ENCODE data around the gene COPS9. TPM values are rescaled to one million over a fixed set of nuclear protein-coding genes. Genes with fewer than 3 reads are reported as not detected.

Gene COPS9
- total and polyA plus RNA-seq, 2 donors (not counting 1 experiment from before 2014, with no cell fraction given): 104 to 176 TPM

DNA sequence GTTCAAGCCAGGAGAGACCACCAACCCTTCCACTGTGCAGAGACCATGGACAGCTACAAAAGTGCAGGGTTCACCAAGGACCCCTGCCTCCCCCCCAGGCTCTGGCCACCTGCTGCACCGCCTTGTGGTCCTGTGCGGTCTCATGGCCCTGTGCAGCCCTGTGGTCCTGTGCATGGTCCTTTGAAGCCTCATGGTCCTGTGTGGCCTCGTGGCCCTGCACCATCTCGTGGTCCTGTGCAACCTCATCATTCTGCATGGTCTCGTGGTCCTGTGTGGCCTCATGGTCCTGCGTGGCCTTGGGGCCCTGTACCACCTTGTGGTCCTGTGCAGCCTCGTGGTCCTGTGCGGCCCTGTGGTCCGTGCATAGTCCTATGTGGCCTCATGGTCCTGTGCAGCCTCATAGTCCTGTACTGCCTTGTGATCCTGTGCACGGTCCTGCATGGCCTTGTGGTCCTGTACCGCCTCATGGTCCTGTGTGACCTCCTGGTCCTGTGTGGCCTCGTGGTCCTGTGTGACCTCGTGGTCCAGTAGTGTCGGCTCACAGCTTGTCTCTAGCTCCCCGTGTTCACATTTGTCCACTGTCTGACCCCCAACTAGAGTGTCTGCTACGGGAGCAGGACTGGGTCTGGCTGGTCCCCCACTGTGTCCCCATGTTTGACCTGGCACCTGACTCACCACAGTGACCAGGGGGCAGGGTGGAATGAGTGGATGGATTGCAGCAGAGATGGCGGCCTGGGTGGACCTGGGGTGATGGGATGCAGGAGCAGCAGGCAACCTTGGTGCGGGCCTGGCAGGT lies 24.4 kb upstream of the COPS9 start:
- H3K27ac ChIP-seq (ENCODE audit: insufficient read depth, low read length): no peak overlapping the region
- no peaks in the 10 kb centered on the region for H3K79me2 ChIP-seq (ENCODE audit: control insufficient read depth, insufficient read depth, low read length)
- H3K27me3 ChIP-seq (ENCODE audit: control insufficient read depth, insufficient read depth, low read length): no peaks in the 10 kb centered on the region
- H3K4me2 ChIP-seq (ENCODE audit: extremely low read depth, insufficient read depth, low read length): no peak overlapping the region
- H2AFZ ChIP-seq (ENCODE audit: low read length): no peak overlapping the region
- no peaks in the 10 kb centered on the region for H3K4me1 ChIP-seq (ENCODE audit: control insufficient read depth, extremely low read depth, insufficient read depth, low read length)
- H3K9ac ChIP-seq (ENCODE audit: insufficient read depth, low read length): no peak overlapping the region
- DNase-seq (ENCODE audit: low read depth in 2 of 2): no peak
- H3K4me3 ChIP-seq (replicated peaks in 1 of 4; ENCODE audit: control extremely low read depth in 1 of 4, insufficient read depth in 1 of 4, low read depth in 3 of 4, low read length in 4 of 4): no peak overlapping the region
- no peaks in the 10 kb centered on the region for H3K36me3 ChIP-seq (ENCODE audit: control insufficient read depth, insufficient read depth, low read length)
- TF ChIP-seq, protein P1, sequence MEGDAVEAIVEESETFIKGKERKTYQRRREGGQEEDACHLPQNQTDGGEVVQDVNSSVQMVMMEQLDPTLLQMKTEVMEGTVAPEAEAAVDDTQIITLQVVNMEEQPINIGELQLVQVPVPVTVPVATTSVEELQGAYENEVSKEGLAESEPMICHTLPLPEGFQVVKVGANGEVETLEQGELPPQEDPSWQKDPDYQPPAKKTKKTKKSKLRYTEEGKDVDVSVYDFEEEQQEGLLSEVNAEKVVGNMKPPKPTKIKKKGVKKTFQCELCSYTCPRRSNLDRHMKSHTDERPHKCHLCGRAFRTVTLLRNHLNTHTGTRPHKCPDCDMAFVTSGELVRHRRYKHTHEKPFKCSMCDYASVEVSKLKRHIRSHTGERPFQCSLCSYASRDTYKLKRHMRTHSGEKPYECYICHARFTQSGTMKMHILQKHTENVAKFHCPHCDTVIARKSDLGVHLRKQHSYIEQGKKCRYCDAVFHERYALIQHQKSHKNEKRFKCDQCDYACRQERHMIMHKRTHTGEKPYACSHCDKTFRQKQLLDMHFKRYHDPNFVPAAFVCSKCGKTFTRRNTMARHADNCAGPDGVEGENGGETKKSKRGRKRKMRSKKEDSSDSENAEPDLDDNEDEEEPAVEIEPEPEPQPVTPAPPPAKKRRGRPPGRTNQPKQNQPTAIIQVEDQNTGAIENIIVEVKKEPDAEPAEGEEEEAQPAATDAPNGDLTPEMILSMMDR (conservative IDR thresholded peaks at IDR 0.05 in 1 of 2, IDR thresholded peaks at IDR 0.05 in 1 of 2; ENCODE audit: low read depth in 1 of 2, low read length in 2 of 2): no peak
- TF ChIP-seq EZH2 (IDR thresholded peaks at IDR 0.05; ENCODE audit: low read length, missing control alignments): no peak
- no peaks in the 10 kb centered on the region for H4K20me1 ChIP-seq (ENCODE audit: control insufficient read depth, extremely low read depth, insufficient read depth, low read length)
- no peaks in the 10 kb centered on the region for H3K9me3 ChIP-seq (ENCODE audit: control insufficient read depth, insufficient read depth, low read depth, low read length)

DNA sequence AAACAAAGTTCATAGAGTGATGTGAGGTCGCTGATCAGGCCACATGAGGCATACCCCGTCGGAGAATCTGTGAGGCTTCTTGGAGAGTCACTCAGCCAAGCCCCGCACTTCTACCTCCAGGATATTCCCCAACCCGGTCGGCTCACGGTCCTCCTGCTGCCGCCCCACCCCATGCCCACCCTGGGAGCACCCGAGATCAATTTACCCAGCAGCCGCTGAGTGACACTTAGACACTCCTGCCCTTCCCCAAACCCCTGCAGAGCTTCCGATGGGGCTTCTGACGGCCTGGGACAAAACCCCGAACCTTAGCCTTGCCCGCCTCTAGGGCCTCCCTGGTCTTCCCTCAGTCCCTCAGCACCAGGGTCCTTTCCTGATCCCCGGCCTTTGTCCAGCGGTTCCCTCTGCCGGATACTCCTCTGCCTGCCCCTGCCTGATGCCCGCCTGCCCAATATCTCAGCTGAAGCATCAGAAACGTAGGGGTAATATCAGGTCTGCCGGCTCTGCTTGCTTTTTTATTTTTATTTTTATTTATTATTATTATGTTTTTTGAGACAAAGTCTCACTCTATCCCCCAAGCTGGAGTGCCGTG lies 23.2 kb upstream of the COPS9 start:
- Histone ChIP-seq H3K4me3 (replicated peaks in 1 of 4; ENCODE audit: control extremely low read depth in 1 of 4, insufficient read depth in 1 of 4, low read depth in 3 of 4, low read length in 4 of 4) (no peak overlapping the region), H3K4me2 (ENCODE audit: extremely low read depth, insufficient read depth, low read length) (no peak overlapping the region), H4K20me1 (ENCODE audit: control insufficient read depth, extremely low read depth, insufficient read depth, low read length) (no peaks in the 10 kb centered on the region), H3K9me3 (ENCODE audit: control insufficient read depth, insufficient read depth, low read depth, low read length) (no peaks in the 10 kb centered on the region), H3K9ac (ENCODE audit: insufficient read depth, low read length) (no peak overlapping the region), H3K36me3 (ENCODE audit: control insufficient read depth, insufficient read depth, low read length) (no peaks in the 10 kb centered on the region), H3K27me3 (ENCODE audit: control insufficient read depth, insufficient read depth, low read length) (no peaks in the 10 kb centered on the region), H3K27ac (ENCODE audit: insufficient read depth, low read length) (no peak overlapping the region), H3K79me2 (ENCODE audit: control insufficient read depth, insufficient read depth, low read length) (no peaks in the 10 kb centered on the region), H3K4me1 (ENCODE audit: control insufficient read depth, extremely low read depth, insufficient read depth, low read length) (no peaks in the 10 kb centered on the region), H2AFZ (ENCODE audit: low read length) (no peak overlapping the region)
- no peak for TF ChIP-seq EZH2 (IDR thresholded peaks at IDR 0.05; ENCODE audit: low read length, missing control alignments)
- TF ChIP-seq, protein P1 (conservative IDR thresholded peaks at IDR 0.05 in 1 of 2, IDR thresholded peaks at IDR 0.05 in 1 of 2; ENCODE audit: low read depth in 1 of 2, low read length in 2 of 2): no peak
- no peak for DNase-seq (ENCODE audit: low read depth in 2 of 2)

DNA sequence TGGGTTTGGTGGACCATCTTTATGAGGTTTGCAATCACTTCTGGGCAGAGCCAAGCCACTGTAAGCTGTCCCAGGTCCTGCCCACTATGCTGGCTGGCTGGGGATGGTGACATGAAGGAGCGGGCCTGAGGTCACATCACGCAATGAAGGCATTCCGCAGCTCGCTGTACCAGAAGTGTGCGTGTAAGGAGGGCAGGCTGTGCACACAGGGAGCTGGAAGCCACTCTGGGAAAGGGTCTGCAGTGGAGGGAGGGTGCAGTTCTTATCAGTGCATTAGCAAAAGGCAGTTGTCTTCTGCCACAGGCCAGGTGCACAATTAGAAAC lies 21.0 kb upstream of the COPS9 start:
- Histone ChIP-seq H4K20me1 (ENCODE audit: control insufficient read depth, extremely low read depth, insufficient read depth, low read length) (no peaks in the 10 kb centered on the region), H3K36me3 (ENCODE audit: control insufficient read depth, insufficient read depth, low read length) (no peaks in the 10 kb centered on the region), H3K4me3 (replicated peaks in 1 of 4; ENCODE audit: control extremely low read depth in 1 of 4, insufficient read depth in 1 of 4, low read depth in 3 of 4, low read length in 4 of 4) (no peak overlapping the region), H3K4me1 (ENCODE audit: control insufficient read depth, extremely low read depth, insufficient read depth, low read length) (no peaks in the 10 kb centered on the region), H3K79me2 (ENCODE audit: control insufficient read depth, insufficient read depth, low read length) (no peaks in the 10 kb centered on the region), H3K27me3 (ENCODE audit: control insufficient read depth, insufficient read depth, low read length) (peaks cover 5% of the 10 kb centered on the region), H3K27ac (ENCODE audit: insufficient read depth, low read length) (no peak overlapping the region), H2AFZ (ENCODE audit: low read length) (no peak overlapping the region), H3K4me2 (ENCODE audit: extremely low read depth, insufficient read depth, low read length) (no peak overlapping the region), H3K9ac (ENCODE audit: insufficient read depth, low read length) (no peak overlapping the region), H3K9me3 (ENCODE audit: control insufficient read depth, insufficient read depth, low read depth, low read length) (no peaks in the 10 kb centered on the region)
- TF ChIP-seq, protein P1 (conservative IDR thresholded peaks at IDR 0.05 in 1 of 2, IDR thresholded peaks at IDR 0.05 in 1 of 2; ENCODE audit: low read depth in 1 of 2, low read length in 2 of 2): no peak
- no peak for TF ChIP-seq EZH2 (IDR thresholded peaks at IDR 0.05; ENCODE audit: low read length, missing control alignments)
- no peak for DNase-seq (ENCODE audit: low read depth in 2 of 2)

All from fibroblast of lung (primary cell).